ENCODE measurements around the gene CD58.

The CD58 gene

DNA sequence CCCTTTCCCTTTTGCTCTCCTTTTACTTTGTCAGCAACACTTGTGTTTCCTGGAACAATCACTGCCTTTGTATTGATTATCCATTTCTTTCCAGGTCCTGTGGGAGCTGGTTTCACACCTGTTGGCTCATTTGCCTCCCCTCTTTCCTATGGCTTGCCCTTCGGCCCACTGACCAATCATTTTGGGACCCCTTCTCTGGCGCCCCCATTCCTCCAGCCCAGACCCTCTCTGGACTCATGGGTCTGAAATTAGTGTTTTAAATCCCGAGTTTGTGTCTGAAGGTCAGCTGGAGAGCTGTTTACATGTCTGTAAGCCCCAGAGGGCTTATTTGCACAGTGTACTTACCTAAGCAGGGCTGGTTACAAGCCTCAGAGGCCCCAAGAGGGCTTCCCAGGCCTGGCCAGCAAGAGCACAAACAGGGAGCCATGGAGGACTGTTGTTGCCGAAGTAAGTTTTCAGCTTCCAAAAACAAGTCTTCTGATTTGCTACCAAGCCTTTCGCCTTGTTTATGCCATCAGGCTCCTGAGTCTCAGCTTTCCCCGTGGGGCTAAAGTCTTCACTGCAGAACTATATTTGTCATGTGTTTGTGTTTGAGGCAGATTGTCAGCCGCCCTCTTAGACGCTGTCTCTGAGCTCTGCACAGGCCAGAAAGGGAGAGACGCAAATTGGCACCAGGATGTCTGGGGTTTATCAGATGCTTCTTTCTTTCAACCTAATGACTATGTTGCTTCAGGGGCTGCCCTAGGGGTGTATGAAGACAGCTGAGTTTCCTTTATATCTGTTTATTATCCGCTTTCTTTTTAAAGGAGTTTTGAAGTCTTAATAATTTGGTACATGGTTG is 104.8 kb downstream of the CD58 start:
- no peak for DNase-seq

DNA sequence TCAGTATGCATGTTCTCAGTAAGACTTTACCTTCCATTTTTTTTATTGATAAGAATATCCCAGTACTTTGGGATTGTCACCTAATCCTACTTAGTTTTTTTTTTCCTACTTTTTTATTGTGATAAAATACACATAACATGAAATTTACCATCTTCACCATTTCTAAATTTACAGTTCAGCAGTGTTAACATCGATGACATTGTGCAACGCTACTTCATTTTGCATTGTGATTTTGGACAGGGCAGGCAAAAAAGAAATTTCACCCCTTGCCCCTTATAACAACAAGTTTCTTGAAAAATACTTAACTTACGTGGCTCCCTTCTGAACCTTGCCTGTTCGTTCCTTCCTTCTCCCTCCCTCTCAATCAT is 105.4 kb downstream of the CD58 start:
- no peak for DNase-seq
